ENCODE data around the gene GBP7. TPM values are rescaled to one million over a fixed set of nuclear protein-coding genes. Genes with fewer than 3 reads are reported as not detected.
A peak's percentile ranks its signal among the peaks of the same experiment; 100 is the strongest.
"Not testable (repeated sequence)": the region's sequence is repeated elsewhere in the genome, so short reads cannot be mapped to it uniquely, and the experiment has no call there.

Gene GBP7
- total RNA-seq, 1 donor from 2014 or later = not detected

DNA sequence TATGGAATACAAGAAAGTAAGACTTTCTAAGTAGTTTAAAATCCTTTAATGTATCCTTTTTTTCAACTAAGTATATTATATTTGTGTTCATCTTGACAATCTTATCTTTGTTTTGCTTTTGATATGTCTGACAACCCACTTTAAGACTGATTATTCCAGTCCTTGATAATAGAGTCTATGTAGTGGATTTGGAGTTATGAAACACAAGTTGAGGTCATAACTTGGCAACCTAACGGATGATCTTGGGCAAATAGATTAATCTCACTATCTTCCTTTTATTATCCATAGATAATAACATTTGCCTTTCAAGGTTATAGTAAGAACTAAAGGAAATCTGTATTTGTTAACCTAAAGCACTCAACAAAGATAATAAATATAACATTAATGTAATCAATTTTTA lies 45.1 kb downstream of the GBP7 start:
- no peaks in the 10 kb centered on the region for H3K27me3 ChIP-seq
- no peaks in the 10 kb centered on the region for H4K20me1 ChIP-seq (ENCODE audit: low read depth)
- Mint-ChIP-seq H3K27me3 (ENCODE audit: insufficient read depth, low read depth) (no peaks in the 10 kb centered on the region), H3K4me1 (peaks cover 8% of the 10 kb centered on the region), H3K4me3 (no peak overlapping the region), H3K36me3 (no peaks in the 10 kb centered on the region), H3K9me3 (no peaks in the 10 kb centered on the region), H3K27ac (no peak overlapping the region)
- DNase-seq (ENCODE audit: low spot score) = no peak
- no peak overlapping the region for H3K4me3 ChIP-seq
- no peak overlapping the region for H3K27ac ChIP-seq
- H3K4me2 ChIP-seq = no peak overlapping the region
- H3K36me3 ChIP-seq = no peaks in the 10 kb centered on the region
- no peaks in the 10 kb centered on the region for H3K9me3 ChIP-seq (ENCODE audit: low read depth)
- H3K4me1 ChIP-seq = no peaks in the 10 kb centered on the region
- H3F3A ChIP-seq (ENCODE audit: low read depth) = no peaks in the 10 kb centered on the region
- TF ChIP-seq, protein P1, sequence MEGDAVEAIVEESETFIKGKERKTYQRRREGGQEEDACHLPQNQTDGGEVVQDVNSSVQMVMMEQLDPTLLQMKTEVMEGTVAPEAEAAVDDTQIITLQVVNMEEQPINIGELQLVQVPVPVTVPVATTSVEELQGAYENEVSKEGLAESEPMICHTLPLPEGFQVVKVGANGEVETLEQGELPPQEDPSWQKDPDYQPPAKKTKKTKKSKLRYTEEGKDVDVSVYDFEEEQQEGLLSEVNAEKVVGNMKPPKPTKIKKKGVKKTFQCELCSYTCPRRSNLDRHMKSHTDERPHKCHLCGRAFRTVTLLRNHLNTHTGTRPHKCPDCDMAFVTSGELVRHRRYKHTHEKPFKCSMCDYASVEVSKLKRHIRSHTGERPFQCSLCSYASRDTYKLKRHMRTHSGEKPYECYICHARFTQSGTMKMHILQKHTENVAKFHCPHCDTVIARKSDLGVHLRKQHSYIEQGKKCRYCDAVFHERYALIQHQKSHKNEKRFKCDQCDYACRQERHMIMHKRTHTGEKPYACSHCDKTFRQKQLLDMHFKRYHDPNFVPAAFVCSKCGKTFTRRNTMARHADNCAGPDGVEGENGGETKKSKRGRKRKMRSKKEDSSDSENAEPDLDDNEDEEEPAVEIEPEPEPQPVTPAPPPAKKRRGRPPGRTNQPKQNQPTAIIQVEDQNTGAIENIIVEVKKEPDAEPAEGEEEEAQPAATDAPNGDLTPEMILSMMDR (IDR thresholded peaks at IDR 0.05) = no peak
- no peak for TF ChIP-seq EZH2phosphoT487 (IDR thresholded peaks at IDR 0.05)
- no peak for TF ChIP-seq EZH2 (IDR thresholded peaks at IDR 0.05)
- no peaks in the 10 kb centered on the region for H3K79me2 ChIP-seq (ENCODE audit: low read depth)
- H3K9ac ChIP-seq = no peak overlapping the region
- H2AFZ ChIP-seq (replicated peaks) = no peak overlapping the region

DNA sequence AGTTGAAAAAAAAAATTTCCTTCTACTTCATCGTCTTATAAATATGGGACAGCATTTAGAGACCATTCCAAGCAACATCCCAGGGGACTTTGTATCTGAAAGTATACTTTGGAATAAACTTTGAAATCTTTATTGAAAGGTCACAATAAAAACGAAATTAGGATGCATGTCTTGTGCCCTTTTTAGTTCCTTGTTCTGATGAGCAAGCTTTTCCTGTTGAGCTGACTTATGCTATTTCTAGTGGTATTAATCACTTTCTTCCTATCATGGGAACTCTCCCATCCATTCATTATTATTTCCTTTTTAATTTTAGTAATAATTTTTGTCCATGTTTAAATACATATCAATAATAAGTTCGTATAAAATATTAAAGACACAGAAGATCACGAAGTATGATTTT lies 45.9 kb downstream of the GBP7 start:
- Histone ChIP-seq H3K9me3 (ENCODE audit: low read depth) (no peaks in the 10 kb centered on the region), H3K4me3 (no peak overlapping the region), H3K27me3 (no peaks in the 10 kb centered on the region), H3K27ac (no peak overlapping the region), H3K4me1 (no peaks in the 10 kb centered on the region), H3K9ac (no peak overlapping the region), H2AFZ (replicated peaks) (no peak overlapping the region), H3F3A (ENCODE audit: low read depth) (no peaks in the 10 kb centered on the region), H3K36me3 (no peaks in the 10 kb centered on the region), H3K79me2 (ENCODE audit: low read depth) (no peaks in the 10 kb centered on the region), H4K20me1 (ENCODE audit: low read depth) (no peaks in the 10 kb centered on the region), H3K4me2 (no peak overlapping the region)
- Mint-ChIP-seq H3K36me3 (no peaks in the 10 kb centered on the region), H3K27me3 (ENCODE audit: insufficient read depth, low read depth) (no peaks in the 10 kb centered on the region), H3K9me3 (no peaks in the 10 kb centered on the region), H3K4me1 (peaks cover 8% of the 10 kb centered on the region), H3K4me3 (no peak overlapping the region), H3K27ac (no peak overlapping the region)
- TF ChIP-seq, protein P1 (IDR thresholded peaks at IDR 0.05) = no peak
- DNase-seq (ENCODE audit: low spot score) = no peak

DNA sequence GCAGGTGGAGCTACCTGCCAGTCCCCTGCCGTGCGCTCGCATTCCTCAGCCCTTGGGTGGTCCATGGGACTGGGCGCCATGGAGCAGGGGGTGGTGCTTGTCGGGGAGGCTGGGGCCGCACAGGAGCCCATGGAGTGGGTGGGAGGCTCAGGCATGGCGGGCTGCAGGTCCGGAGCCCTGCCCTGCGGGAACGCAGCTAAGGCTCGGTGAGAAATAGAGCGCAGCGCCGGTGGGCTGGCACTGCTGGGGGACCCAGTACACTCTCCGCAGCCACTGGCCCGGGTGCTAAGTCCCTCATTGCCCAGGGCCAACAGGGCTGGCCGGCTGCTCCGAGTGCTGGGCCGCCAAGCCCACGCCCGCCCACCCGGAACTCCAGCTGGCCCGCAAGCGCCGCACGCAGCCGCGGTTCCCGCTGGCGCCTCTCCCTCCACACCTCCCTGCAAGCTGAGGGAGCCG lies 47.8 kb downstream of the GBP7 start:
- not testable (repeated sequence) for H3K4me1 Mint-ChIP-seq; H3K36me3 Mint-ChIP-seq; DNase-seq (ENCODE audit: low spot score); H3K9me3 ChIP-seq (ENCODE audit: low read depth); H3K4me3 ChIP-seq; H3K9ac ChIP-seq; H3K4me2 ChIP-seq; H3K79me2 ChIP-seq (ENCODE audit: low read depth); H3K27me3 Mint-ChIP-seq (ENCODE audit: insufficient read depth, low read depth); H3K27ac ChIP-seq; H3K27ac Mint-ChIP-seq; H3K9me3 Mint-ChIP-seq; H3K36me3 ChIP-seq; H3F3A ChIP-seq (ENCODE audit: low read depth); H3K4me1 ChIP-seq; H3K4me3 Mint-ChIP-seq; H2AFZ ChIP-seq (replicated peaks); H4K20me1 ChIP-seq (ENCODE audit: low read depth); H3K27me3 ChIP-seq

DNA sequence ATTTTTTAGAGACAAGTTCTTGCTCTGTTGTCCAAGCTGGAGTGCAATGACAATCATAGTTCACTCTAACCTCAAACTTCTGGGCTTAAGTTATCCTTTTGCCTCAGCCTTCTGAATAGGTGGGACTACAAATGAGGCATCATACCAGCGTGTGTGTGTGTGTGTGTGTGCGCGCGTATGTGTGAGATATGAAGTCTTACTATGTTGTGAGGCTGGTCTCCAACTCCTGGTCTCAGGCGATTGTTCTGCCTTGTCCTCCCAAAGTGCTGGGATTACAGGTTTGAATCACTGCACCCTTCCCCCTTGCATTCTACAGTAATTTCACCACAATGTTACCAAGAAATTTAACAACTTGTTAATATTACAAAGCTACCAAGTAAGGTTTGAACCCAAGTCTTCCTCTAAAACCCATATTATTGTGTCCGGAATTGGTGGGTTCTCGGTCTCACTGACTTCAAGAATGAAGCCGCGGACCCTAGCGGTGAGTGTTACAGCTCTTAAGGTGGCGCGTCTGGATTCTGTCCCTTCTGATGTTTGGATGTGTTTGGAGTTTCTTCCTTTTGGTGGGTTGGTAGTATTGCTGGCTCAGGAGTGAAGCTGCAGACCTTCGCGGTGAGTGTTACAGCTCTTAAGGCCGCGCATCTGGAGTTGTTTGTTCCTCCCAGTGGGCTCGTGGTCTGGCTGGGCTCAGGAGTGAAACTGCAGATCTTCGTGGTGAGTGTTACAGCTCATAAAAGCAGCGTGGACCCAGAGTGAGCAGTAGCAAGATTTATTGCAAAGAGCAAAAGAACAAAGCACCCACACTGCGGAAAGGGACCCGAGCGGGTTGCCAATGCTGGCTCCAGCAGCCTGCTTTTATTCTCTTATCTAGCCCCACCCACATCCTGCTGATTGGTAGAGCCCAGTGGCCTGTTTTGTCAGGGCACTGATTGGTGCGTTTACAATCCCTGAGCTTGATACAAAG lies 48.9 kb downstream of the GBP7 start:
- H4K20me1 ChIP-seq (ENCODE audit: low read depth); H2AFZ ChIP-seq (replicated peaks); DNase-seq (ENCODE audit: low spot score); H3K4me3 ChIP-seq; H3K9me3 ChIP-seq (ENCODE audit: low read depth); H3K9me3 Mint-ChIP-seq; H3K36me3 Mint-ChIP-seq; H3K27me3 ChIP-seq; H3K79me2 ChIP-seq (ENCODE audit: low read depth); H3K27ac ChIP-seq; H3F3A ChIP-seq (ENCODE audit: low read depth); H3K9ac ChIP-seq; H3K4me3 Mint-ChIP-seq; H3K36me3 ChIP-seq; H3K4me1 ChIP-seq; H3K4me2 ChIP-seq; H3K4me1 Mint-ChIP-seq; H3K27me3 Mint-ChIP-seq (ENCODE audit: insufficient read depth, low read depth): not testable (repeated sequence)
- H3K27ac Mint-ChIP-seq = peak overlapping the region; percentile 43
